GM18873 (cell line): ENCODE results near the gene WFDC13.
"Not testable (repeated sequence)": the region's sequence is repeated elsewhere in the genome, so short reads cannot be mapped to it uniquely, and the experiment has no call there.

Experiments used
- ATAC-seq: cut with Tn5 transposase; IDR thresholded peaks from one replicate; pipeline ENCODE4 v1.9.1; 2021; ENCODE audit warnings: mild to moderate bottlenecking, moderate library complexity, moderate number of reproducible peaks; ENCODE audit not compliant: unreplicated experiment, low FRiP score

WFDC13 gene

GRCh38 chr20:45701873-45702272, at the start of gene WFDC13:
TSS of gene WFDC13 (plus strand) at chr20:45702038. CDS start at chr20:45702124, 86 bp downstream.
- no peak for ATAC-seq

GRCh38 chr20:45657038-45657437, 44.8 kb upstream of the WFDC13 start:
- ATAC-seq: not testable (repeated sequence)

- ATAC-seq: no peak
Measured at GRCh38 chr20:45670139-45670538, 31.7 kb upstream of the WFDC13 start, which contains the start of gene WFDC11. TSS of gene WFDC11 (minus strand) at chr20:45670239. CDS start at chr20:45650600, 19,639 bp downstream.

GRCh38 chr20:45672765-45673164, 29.1 kb upstream of the WFDC13 start:
- ATAC-seq: no peak

- ATAC-seq: no peak
Measured at GRCh38 chr20:45679650-45680049, 22.2 kb upstream of the WFDC13 start.

GRCh38 chr20:45685896-45686295, 15.9 kb upstream of the WFDC13 start:
- no peak for ATAC-seq

- ATAC-seq: not testable (repeated sequence)
Measured at GRCh38 chr20:45693346-45693745, 8.5 kb upstream of the WFDC13 start.

GRCh38 chr20:45695496-45695895, 6.3 kb upstream of the WFDC13 start:
- ATAC-seq: no peak

- ATAC-seq: no peak
Measured at GRCh38 chr20:45701104-45701503, 734 bp upstream of the WFDC13 start.

- ATAC-seq: no peak
Measured at GRCh38 chr20:45704969-45705637, 3.3 kb downstream of the WFDC13 start, which contains the start of gene WFDC10B. TSS of gene WFDC10B (minus strand) at chr20:45705019. CDS start at chr20:45685992, 19,027 bp downstream.

- ATAC-seq: not testable (repeated sequence)
Measured at GRCh38 chr20:45716141-45716688, 14.4 kb downstream of the WFDC13 start.

GRCh38 chr20:45722047-45722446, 20.2 kb downstream of the WFDC13 start, which contains the start of gene SPINT4:
TSS of gene SPINT4 (plus strand) at chr20:45722347. CDS start at chr20:45722368, 21 bp downstream.
- ATAC-seq: no peak

- ATAC-seq: no peak
Measured at GRCh38 chr20:45725134-45725533, 23.3 kb downstream of the WFDC13 start.

- ATAC-seq: no peak
Measured at GRCh38 chr20:45727044-45727443, 25.2 kb downstream of the WFDC13 start.

GRCh38 chr20:45732199-45732598, 30.4 kb downstream of the WFDC13 start:
- no peak for ATAC-seq

- ATAC-seq: no peak
Measured at GRCh38 chr20:45735552-45735951, 33.7 kb downstream of the WFDC13 start.

GRCh38 chr20:45735988-45736387, 34.1 kb downstream of the WFDC13 start:
- ATAC-seq: no peak

- ATAC-seq: no peak
Measured at GRCh38 chr20:45742596-45742995, 40.8 kb downstream of the WFDC13 start.

- no peak for ATAC-seq
Measured at GRCh38 chr20:45745015-45745414, 43.2 kb downstream of the WFDC13 start.

- no peak for ATAC-seq
Measured at GRCh38 chr20:45751721-45752120, 49.9 kb downstream of the WFDC13 start.

- ATAC-seq: no peak
Measured at GRCh38 chr20:45752746-45753145, 50.9 kb downstream of the WFDC13 start.

- ATAC-seq: no peak
Measured at GRCh38 chr20:45758096-45758495, 56.3 kb downstream of the WFDC13 start.
